Endodermal cell (in vitro differentiated cells): ENCODE results near the gene MARVELD2. TPM values are rescaled to one million over a fixed set of nuclear protein-coding genes. Genes with fewer than 3 reads are reported as not detected.
A peak's percentile ranks its signal among the peaks of the same experiment; 100 is the strongest.

ENCODE experiments used
- DNase-seq: peaks from one replicate; pipeline ENCODE4 v3.0.0-alpha.2; 2017
- H3K27ac ChIP-seq: 2 replicates; pipeline ENCODE4 v1.5.1; 2013; ENCODE audit warnings: mild to moderate bottlenecking, low read depth, low read length, moderate library complexity
- H3K27me3 ChIP-seq: 2 replicates; pipeline ENCODE4 v1.6.1; 2013; ENCODE audit warnings: mild to moderate bottlenecking, low read length, moderate library complexity; ENCODE audit not compliant: insufficient read depth, control insufficient read depth, poor library complexity, severe bottlenecking
- H3K36me3 ChIP-seq: 2 replicates; pipeline ENCODE4 v1.7.0; 2013; ENCODE audit warnings: mild to moderate bottlenecking, low read length, moderate library complexity; ENCODE audit not compliant: control insufficient read depth, insufficient read depth
- H3K4me1 ChIP-seq: one replicate; pipeline ENCODE4 v1.7.0; 2013; ENCODE audit warnings: low read length; ENCODE audit not compliant: control insufficient read depth, insufficient read depth
- H3K4me3 ChIP-seq: 2 replicates; pipeline ENCODE4 v1.5.1; 2013; ENCODE audit warnings: mild to moderate bottlenecking, low read length, moderate library complexity
- H3K9ac ChIP-seq: 2 replicates; pipeline ENCODE4 v1.6.1; 2013; ENCODE audit warnings: mild to moderate bottlenecking, low read length, moderate library complexity; ENCODE audit not compliant: poor library complexity, severe bottlenecking; ENCODE audit errors: extremely low read depth
- H3K9me3 ChIP-seq: 2 replicates; pipeline ENCODE4 v1.6.1; 2013; ENCODE audit warnings: mild to moderate bottlenecking, low read length, moderate library complexity; ENCODE audit not compliant: control insufficient read depth
- H3K27ac Mint-ChIP-seq: 2 replicates; pipeline ENCODE4 v1.8.0; 2020; ENCODE audit warnings: mixed read lengths
- H3K27me3 Mint-ChIP-seq: 2 replicates; pipeline ENCODE4 v1.8.0; 2021; ENCODE audit warnings: mild to moderate bottlenecking, mixed read lengths; ENCODE audit not compliant: insufficient read depth
- H3K36me3 Mint-ChIP-seq: 2 replicates; pipeline ENCODE4 v1.8.0; 2020; ENCODE audit warnings: low read depth, mixed read lengths
- H3K4me1 Mint-ChIP-seq: 2 replicates; pipeline ENCODE4 v1.8.0; 2020; ENCODE audit warnings: mixed read lengths
- H3K4me3 Mint-ChIP-seq: 2 replicates; pipeline ENCODE4 v1.8.0; 2020; ENCODE audit warnings: mild to moderate bottlenecking, moderate library complexity, mixed read lengths
- H3K9me3 Mint-ChIP-seq: 2 replicates; pipeline ENCODE4 v1.8.0; 2020; ENCODE audit warnings: mild to moderate bottlenecking, mixed read lengths
- WGBS, 2 experiments: methylation state at CpG; one replicate each; pipeline versions ENCODE4 v1.1.5 to v1.1.7; 2013; ENCODE audit warnings: missing lambda C conversion rate in 2 of 2, mixed read lengths in 1 of 2; ENCODE audit not compliant: insufficient coverage in 1 of 2, insufficient read length in 1 of 2; 5-methylcytosine and 5-hydroxymethylcytosine counted together
- total RNA-seq, 2 donors: library from RNA; stranded (reverse); fragmentation: NEBNext Ultra II Directional in 1 of 2; extraction: Animal tissue kit (Norgen Biotek cat#: 25700) in 1 of 2; gene quantifications; 2 replicates in 1 of 2; 3 replicates in 1 of 2; pipeline ENCODE4 v1.2.1, GENCODE V29; 2021
- TF ChIP-seq, protein P1 (sequence below): fragments of 200-600 bp; sonication (generic); conservative IDR thresholded peaks from 2 replicates; pipeline ENCODE4 v1.5.0; 2021; ENCODE audit warnings: antibody characterized with exemption, mild to moderate bottlenecking

Gene MARVELD2
- total RNA-seq, 2 donors from 2014 or later: 30.5 to 38.0 TPM

DNA sequence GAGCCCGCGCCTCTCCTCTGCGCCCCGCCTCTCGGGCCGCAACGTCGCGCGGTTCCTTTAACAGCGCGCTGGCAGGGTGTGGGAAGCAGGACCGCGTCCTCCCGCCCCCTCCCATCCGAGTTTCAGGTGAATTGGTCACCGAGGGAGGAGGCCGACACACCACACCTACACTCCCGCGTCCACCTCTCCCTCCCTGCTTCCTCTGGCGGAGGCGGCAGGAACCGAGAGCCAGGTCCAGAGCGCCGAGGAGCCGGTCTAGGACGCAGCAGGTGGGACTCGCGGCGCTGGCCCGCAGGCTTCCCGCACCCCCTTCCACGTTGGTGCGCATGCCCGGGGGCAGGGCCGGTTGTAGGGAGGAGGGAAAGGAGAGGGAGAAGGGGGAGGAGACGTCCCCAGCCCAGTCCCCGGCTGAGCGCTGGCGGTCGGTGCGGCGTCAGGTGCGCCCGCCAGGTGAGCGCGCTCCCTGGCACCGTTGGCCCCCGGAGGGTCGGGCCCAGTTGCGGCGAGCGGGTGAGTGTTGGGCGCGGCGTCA lies 77.5 kb downstream of the MARVELD2 start, which contains the start of gene OCLN:
OCLN (plus strand) TSS at position 400 of the 532 bp plus-strand sequence. CDS start 11,455 bp downstream, outside the sequence.
- 0% methylated on average over 56 of the region's 56 CpGs; no CpG with 5 or more reads in 1 of the 2 experiments for WGBS, 2 experiments
- no peak within 1 kb of the TSS for H3K27ac ChIP-seq

DNA sequence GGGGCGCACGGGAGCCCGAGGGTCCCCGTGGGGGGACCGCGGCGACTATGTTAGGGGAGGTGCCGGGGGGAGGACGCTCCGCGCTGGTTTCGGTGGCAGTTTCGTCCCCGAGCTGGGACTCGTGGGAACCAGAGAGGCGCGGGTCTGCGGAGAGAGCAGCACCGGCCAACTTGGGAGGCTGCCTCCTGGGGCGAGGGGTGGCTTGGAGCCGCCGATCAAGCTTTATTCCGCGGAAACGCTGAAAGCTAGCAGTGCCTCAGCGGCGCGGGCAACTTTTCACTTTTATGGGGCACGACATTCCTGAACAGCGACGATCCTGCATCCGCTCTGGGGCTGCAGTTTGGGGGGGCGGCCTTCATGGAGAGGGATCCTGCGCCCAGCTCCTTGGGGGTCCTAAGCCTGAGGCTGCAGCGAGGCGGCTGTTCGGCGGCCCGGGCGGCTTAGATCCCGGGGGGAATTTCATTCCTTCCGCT lies 78.0 kb downstream of the MARVELD2 start:
- peaks cover 5% of the 10 kb centered on the region for H3K36me3 ChIP-seq
- H3K9me3 ChIP-seq: no peaks in the 10 kb centered on the region
- peak; percentile 86 for DNase-seq
- peak overlapping the region; percentile 95 for H3K4me3 Mint-ChIP-seq
- peaks cover 40% of the 10 kb centered on the region for H3K4me1 Mint-ChIP-seq
- H3K9ac ChIP-seq: peak overlapping the region; percentile 92
- H3K27ac Mint-ChIP-seq: peak overlapping the region; percentile 98
- H3K27ac ChIP-seq: no peak overlapping the region
- H3K27me3 ChIP-seq: peaks cover 13% of the 10 kb centered on the region
- WGBS, 2 experiments: 0% methylated on average over 10 to 42 of the region's 42 CpGs
- H3K4me1 ChIP-seq: no peaks in the 10 kb centered on the region
- peak overlapping the region; percentile 85 for H3K4me3 ChIP-seq
- no peaks in the 10 kb centered on the region for H3K9me3 Mint-ChIP-seq
- peaks cover 13% of the 10 kb centered on the region for H3K36me3 Mint-ChIP-seq
- TF ChIP-seq, protein P1, sequence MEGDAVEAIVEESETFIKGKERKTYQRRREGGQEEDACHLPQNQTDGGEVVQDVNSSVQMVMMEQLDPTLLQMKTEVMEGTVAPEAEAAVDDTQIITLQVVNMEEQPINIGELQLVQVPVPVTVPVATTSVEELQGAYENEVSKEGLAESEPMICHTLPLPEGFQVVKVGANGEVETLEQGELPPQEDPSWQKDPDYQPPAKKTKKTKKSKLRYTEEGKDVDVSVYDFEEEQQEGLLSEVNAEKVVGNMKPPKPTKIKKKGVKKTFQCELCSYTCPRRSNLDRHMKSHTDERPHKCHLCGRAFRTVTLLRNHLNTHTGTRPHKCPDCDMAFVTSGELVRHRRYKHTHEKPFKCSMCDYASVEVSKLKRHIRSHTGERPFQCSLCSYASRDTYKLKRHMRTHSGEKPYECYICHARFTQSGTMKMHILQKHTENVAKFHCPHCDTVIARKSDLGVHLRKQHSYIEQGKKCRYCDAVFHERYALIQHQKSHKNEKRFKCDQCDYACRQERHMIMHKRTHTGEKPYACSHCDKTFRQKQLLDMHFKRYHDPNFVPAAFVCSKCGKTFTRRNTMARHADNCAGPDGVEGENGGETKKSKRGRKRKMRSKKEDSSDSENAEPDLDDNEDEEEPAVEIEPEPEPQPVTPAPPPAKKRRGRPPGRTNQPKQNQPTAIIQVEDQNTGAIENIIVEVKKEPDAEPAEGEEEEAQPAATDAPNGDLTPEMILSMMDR: peak; percentile 31
- H3K27me3 Mint-ChIP-seq: peaks cover 4% of the 10 kb centered on the region

More for the DNA sequence above, 77.5 kb downstream of the MARVELD2 start, which contains the start of gene OCLN:
- peaks cover 40% of the 10 kb centered on the region for H3K4me1 Mint-ChIP-seq
- H3K9me3 Mint-ChIP-seq: no peaks in the 10 kb centered on the region
- peak within 1 kb of the TSS; percentile 98 for H3K27ac Mint-ChIP-seq
- DNase-seq: peak; percentile 98
- H3K4me3 Mint-ChIP-seq: peak within 1 kb of the TSS; percentile 95
- Histone ChIP-seq H3K4me3 (peak within 1 kb of the TSS; percentile 85), H3K27me3 (peaks cover 13% of the 10 kb centered on the region), H3K9me3 (no peaks in the 10 kb centered on the region), H3K36me3 (peaks cover 5% of the 10 kb centered on the region), H3K4me1 (no peaks in the 10 kb centered on the region), H3K9ac (peak within 1 kb of the TSS; percentile 92)
- H3K36me3 Mint-ChIP-seq: peaks cover 11% of the 10 kb centered on the region
- peaks cover 4% of the 10 kb centered on the region for H3K27me3 Mint-ChIP-seq
- TF ChIP-seq, protein P1: peak; percentile 24

DNA sequence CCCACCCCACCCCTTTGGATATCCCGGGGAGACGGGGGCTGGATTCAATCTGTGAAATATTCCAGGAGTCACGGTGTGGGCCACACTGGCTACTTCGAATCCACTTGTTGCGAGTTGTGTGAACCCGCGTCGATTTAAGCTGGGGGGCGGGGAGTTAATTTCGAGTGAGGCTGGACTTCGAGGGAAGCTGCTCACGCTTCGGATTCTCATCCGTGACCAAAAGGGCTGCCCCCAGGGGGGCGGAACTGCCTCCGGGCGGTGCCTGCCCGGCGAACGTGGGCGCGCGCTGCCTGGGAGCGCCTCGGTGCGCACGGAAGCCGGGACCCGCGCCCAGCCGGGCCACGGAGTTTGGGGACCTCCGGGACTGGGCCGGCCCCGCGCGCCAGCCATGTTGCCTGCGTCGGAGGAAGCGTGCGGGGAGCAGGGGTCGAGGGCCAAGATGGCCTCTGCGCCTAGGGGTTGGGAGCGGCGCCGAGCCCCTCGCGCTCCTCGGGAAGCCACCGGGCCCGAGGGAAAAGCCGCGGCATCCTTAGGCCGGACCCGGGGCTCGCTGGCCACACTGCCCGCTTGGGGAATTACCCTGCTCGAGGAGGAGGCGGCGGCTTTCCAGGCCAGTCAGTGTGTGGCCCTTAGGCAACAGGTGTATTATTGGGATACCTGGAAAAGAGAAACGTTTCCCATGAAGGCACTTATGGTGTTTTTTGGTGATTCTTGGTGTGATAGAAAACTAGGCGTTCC lies 78.6 kb downstream of the MARVELD2 start:
- Histone ChIP-seq H3K9ac (peak overlapping the region; percentile 92), H3K27ac (no peak overlapping the region), H3K9me3 (no peaks in the 10 kb centered on the region), H3K36me3 (peaks cover 5% of the 10 kb centered on the region), H3K27me3 (peaks cover 13% of the 10 kb centered on the region), H3K4me1 (no peaks in the 10 kb centered on the region), H3K4me3 (peak overlapping the region; percentile 85)
- 1 to 4% methylated on average over 23 to 62 of the region's 62 CpGs for WGBS, 2 experiments
- Mint-ChIP-seq H3K4me1 (peaks cover 40% of the 10 kb centered on the region), H3K9me3 (no peaks in the 10 kb centered on the region), H3K27ac (peak overlapping the region; percentile 98), H3K27me3 (peaks cover 4% of the 10 kb centered on the region), H3K36me3 (peaks cover 13% of the 10 kb centered on the region), H3K4me3 (peak overlapping the region; percentile 95)
- peak; percentile 81 for DNase-seq
- TF ChIP-seq, protein P1: no peak

Other genes starting within 250 kb of the MARVELD2 start
- 100 to 1,000 TPM; 196 to 260 TPM for gene CCNB1, start 248.0 kb upstream of the MARVELD2 start, total RNA-seq
- gene CENPH, start 225.5 kb upstream of the MARVELD2 start, total RNA-seq: 10 to 100 TPM; 43.7 to 87.6 TPM
- 10 to 100 TPM; 49.7 to 52.0 TPM for gene CDK7, start 180.2 kb upstream of the MARVELD2 start, total RNA-seq
- 1 to 10 TPM in 1 of 2 donors, under 1 TPM in 1; 0.38 to 7.3 TPM for gene CCDC125, start 82.3 kb upstream of the MARVELD2 start, total RNA-seq
- gene AK6, start 45.6 kb upstream of the MARVELD2 start, total RNA-seq: 10 to 100 TPM; 32.6 to 54.2 TPM
- gene TAF9, start 45.6 kb upstream of the MARVELD2 start, total RNA-seq: 10 to 100 TPM; 69.5 to 74.3 TPM
- 10 to 100 TPM; 30.1 to 40.0 TPM for gene RAD17, start 45.3 kb upstream of the MARVELD2 start, total RNA-seq
- 100 to 1,000 TPM; 117 to 124 TPM for gene OCLN, start 77.7 kb downstream of the MARVELD2 start, total RNA-seq
- 10 to 100 TPM; 47.9 to 48.5 TPM for gene GTF2H2C, start 145.1 kb downstream of the MARVELD2 start, total RNA-seq